ENCODE data around the gene SGCE.
A peak's percentile ranks its signal among the peaks of the same experiment; 100 is the strongest.

SGCE gene

GRCh38 chr7:94561841-94562514 lies 94.0 kb downstream of the SGCE start:
- TF ChIP-seq, protein P1, sequence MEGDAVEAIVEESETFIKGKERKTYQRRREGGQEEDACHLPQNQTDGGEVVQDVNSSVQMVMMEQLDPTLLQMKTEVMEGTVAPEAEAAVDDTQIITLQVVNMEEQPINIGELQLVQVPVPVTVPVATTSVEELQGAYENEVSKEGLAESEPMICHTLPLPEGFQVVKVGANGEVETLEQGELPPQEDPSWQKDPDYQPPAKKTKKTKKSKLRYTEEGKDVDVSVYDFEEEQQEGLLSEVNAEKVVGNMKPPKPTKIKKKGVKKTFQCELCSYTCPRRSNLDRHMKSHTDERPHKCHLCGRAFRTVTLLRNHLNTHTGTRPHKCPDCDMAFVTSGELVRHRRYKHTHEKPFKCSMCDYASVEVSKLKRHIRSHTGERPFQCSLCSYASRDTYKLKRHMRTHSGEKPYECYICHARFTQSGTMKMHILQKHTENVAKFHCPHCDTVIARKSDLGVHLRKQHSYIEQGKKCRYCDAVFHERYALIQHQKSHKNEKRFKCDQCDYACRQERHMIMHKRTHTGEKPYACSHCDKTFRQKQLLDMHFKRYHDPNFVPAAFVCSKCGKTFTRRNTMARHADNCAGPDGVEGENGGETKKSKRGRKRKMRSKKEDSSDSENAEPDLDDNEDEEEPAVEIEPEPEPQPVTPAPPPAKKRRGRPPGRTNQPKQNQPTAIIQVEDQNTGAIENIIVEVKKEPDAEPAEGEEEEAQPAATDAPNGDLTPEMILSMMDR (IDR thresholded peaks at IDR 0.05; ENCODE audit: low read length, missing control alignments) = no peak
- H3K4me3 ChIP-seq (replicated peaks; ENCODE audit: low read depth, low read length) = no peak overlapping the region
- DNase-seq (ENCODE audit: low read depth) = peak; percentile 49

DNA sequence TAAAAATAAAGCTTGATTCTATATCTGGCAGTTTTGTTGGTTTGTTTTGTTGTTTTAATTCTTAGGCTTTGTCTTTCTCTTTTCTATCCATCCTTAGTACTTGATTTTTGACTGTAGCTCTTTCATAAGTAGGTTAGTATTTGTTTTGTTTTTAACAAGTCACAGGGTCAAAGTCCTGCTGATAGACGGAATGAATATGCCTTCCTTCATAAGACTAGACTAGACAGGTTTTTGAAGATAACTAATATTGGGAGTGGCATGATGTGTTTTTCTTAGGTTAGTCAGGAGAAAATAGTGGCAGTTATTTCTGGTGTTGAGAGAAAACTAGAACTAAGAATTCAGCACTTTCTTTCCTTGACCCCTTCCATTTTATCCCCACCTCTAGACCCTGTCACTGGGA lies 96.0 kb downstream of the SGCE start:
- H3K4me3 ChIP-seq (replicated peaks; ENCODE audit: low read depth, low read length) = no peak overlapping the region
- no peak for DNase-seq (ENCODE audit: low read depth)
- TF ChIP-seq, protein P1 (IDR thresholded peaks at IDR 0.05; ENCODE audit: low read length, missing control alignments) = no peak

- DNase-seq (ENCODE audit: low read depth) = no peak
- TF ChIP-seq, protein P1 (IDR thresholded peaks at IDR 0.05; ENCODE audit: low read length, missing control alignments) = no peak
- H3K4me3 ChIP-seq (replicated peaks; ENCODE audit: low read depth, low read length) = no peak overlapping the region
Measured at GRCh38 chr7:94557215-94557614, 98.7 kb downstream of the SGCE start.

GRCh38 chr7:94556028-94556427 lies 99.9 kb downstream of the SGCE start:
- H3K4me3 ChIP-seq (replicated peaks; ENCODE audit: low read depth, low read length) = no peak overlapping the region
- no peak for DNase-seq (ENCODE audit: low read depth)
- TF ChIP-seq, protein P1 (IDR thresholded peaks at IDR 0.05; ENCODE audit: low read length, missing control alignments) = no peak

DNA sequence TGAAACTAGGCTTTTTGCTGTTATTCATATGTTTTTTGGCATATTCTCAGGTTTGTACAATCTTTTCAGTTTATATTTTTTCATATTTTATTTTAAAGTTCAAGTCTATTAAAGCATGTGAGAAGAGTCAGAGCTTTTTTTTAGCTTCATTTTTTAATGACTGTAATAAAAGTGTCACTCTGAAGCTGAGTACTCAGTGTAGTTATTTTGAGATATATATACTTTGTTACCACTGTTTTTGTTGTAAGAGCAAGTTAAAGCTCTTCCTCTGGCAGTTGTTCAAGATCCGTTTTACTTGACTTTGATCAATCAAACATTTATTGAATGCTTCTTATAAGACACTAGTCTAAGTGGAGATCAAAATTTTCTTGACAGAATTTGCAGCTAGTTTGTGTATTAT lies 108.8 kb downstream of the SGCE start:
- DNase-seq (ENCODE audit: low read depth) = no peak
- no peak overlapping the region for H3K4me3 ChIP-seq (replicated peaks; ENCODE audit: low read depth, low read length)
- TF ChIP-seq, protein P1 (IDR thresholded peaks at IDR 0.05; ENCODE audit: low read length, missing control alignments) = no peak

DNA sequence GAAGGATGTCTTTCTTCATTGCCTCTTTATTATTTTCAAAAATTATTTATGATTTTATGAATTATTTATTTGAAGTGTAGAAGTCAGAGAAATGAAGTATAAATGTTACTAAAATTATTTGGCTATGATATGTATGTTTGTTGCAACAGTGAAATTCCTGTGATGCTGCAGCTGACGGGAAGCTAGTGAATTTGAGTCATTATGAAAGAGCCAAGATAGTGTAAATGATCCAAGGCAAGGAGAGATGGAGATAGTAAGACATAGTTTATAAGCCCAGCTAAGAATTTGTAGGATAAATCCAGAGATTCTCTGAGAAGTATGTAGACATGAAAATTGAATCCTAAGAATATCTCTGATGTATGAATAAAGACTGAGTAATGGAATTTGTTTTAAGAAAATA lies 115.5 kb downstream of the SGCE start:
- DNase-seq (ENCODE audit: low read depth) = peak; percentile 53
- no peak overlapping the region for H3K4me3 ChIP-seq (replicated peaks; ENCODE audit: low read depth, low read length)
- TF ChIP-seq, protein P1 (IDR thresholded peaks at IDR 0.05; ENCODE audit: low read length, missing control alignments) = no peak

Measured in fibroblast of pulmonary artery (primary cell).